ENCODE measurements around the gene BET1L.

DNA sequence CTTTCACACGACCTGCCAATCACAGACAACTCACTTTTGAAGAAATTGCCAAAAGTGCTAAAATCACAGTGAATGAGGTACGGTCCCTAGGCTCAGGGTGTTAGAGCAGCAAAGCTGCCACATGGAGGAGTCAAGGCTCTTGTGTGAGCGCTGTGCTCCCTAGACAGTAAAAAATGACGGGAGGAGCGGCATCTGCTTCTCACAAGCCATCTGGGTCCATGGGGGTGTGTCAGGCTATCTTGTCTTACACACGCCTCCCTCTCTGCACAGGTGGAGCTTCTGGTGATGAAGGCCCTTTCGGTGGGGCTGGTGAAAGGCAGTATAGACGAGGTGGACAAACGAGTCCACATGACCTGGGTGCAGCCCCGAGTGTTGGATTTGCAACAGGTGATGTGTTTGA lies 44.4 kb upstream of the BET1L start:
- TF ChIP-seq, protein P1, sequence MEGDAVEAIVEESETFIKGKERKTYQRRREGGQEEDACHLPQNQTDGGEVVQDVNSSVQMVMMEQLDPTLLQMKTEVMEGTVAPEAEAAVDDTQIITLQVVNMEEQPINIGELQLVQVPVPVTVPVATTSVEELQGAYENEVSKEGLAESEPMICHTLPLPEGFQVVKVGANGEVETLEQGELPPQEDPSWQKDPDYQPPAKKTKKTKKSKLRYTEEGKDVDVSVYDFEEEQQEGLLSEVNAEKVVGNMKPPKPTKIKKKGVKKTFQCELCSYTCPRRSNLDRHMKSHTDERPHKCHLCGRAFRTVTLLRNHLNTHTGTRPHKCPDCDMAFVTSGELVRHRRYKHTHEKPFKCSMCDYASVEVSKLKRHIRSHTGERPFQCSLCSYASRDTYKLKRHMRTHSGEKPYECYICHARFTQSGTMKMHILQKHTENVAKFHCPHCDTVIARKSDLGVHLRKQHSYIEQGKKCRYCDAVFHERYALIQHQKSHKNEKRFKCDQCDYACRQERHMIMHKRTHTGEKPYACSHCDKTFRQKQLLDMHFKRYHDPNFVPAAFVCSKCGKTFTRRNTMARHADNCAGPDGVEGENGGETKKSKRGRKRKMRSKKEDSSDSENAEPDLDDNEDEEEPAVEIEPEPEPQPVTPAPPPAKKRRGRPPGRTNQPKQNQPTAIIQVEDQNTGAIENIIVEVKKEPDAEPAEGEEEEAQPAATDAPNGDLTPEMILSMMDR (conservative IDR thresholded peaks at IDR 0.05; ENCODE audit: low read length) = no peak
- TF ChIP-seq EZH2phosphoT487 (IDR thresholded peaks at IDR 0.05; ENCODE audit: borderline replicate concordance, low read depth, low read length) = no peak

Measured in OCI-LY7 (cell line).